Thyroid gland (tissue), 4 donors: Measurements from ENCODE around the gene B4GAT1.

Source experiments
- POLR2A ChIP-seq, 2 donors: fragments of 450-650 bp; IDR thresholded peaks; one replicate each; pipeline ENCODE4 v1.6.1; 2017; ENCODE audit warnings: antibody characterized with exemption in 2 of 2, mild to moderate bottlenecking in 2 of 2, moderate library complexity in 1 of 2
- TF ChIP-seq, protein P1 (sequence below), 6 experiments: fragments of 200-600 bp in 3 of 6; fragments of 450-650 bp in 3 of 6; sonication (generic) in 3 of 6; IDR thresholded peaks; one replicate each; pipeline ENCODE4 v1.5.1; 2016 to 2019; ENCODE audit warnings: antibody characterized with exemption in 6 of 6, mild to moderate bottlenecking in 2 of 6, inconsistent platforms in 1 of 6, moderate library complexity in 1 of 6

DNA sequence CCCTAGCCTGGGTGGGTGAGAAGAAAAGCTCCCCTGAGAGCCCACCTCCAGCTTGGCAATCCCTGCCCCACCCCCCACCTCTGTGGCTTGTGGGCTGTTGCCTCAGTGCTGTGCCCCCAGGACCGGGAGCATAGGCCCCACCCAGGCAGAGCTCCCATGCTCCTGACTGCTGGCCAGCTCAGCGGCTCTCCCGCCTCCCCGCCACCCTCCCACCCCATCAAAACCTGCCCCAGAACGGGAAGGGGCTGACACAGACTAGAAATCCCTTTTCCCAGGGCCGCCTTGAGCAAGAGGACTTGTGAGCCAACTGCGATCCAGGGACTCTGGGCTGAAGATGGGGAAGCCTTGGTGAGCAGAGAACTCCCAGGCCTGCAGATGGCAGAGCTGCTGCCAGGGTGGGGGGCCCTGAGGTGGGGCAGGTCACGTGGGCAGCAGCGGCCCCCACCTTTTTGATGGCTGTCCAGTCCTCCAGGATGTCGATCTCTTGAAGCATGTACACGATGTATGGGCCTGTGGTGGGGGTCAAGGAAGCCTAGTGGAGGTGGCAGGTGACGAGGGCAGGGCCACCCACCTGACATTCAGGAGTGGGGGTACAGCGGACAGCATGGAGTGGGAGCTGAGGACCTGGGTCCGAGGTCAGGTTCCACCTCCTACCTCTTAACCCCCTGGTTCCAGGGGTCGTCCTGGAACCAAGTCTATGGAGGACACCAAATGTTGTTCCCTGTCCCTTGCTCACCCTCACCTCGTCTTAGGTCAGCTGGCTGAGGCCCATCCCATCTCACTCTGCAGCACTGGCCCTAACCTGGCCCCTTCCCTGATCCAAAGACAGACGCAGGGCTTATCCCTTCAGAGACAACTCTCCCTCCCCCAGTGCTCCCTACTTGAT, 8.9 kb downstream of the B4GAT1 start:
- TF ChIP-seq, protein P1, sequence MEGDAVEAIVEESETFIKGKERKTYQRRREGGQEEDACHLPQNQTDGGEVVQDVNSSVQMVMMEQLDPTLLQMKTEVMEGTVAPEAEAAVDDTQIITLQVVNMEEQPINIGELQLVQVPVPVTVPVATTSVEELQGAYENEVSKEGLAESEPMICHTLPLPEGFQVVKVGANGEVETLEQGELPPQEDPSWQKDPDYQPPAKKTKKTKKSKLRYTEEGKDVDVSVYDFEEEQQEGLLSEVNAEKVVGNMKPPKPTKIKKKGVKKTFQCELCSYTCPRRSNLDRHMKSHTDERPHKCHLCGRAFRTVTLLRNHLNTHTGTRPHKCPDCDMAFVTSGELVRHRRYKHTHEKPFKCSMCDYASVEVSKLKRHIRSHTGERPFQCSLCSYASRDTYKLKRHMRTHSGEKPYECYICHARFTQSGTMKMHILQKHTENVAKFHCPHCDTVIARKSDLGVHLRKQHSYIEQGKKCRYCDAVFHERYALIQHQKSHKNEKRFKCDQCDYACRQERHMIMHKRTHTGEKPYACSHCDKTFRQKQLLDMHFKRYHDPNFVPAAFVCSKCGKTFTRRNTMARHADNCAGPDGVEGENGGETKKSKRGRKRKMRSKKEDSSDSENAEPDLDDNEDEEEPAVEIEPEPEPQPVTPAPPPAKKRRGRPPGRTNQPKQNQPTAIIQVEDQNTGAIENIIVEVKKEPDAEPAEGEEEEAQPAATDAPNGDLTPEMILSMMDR (IDR thresholded peaks at IDR 0.05) = no peak
- TF ChIP-seq POLR2A (IDR thresholded peaks at IDR 0.05) = no peak
